SK-N-SH (cell line): ENCODE results near the gene EPB41L4B.

Source experiments
- CTCF ChIP-seq: fragments of 200-600 bp; sonication (generic); IDR thresholded peaks from 2 replicates; pipeline ENCODE4 v1.6.1; 2017; ENCODE audit warnings: antibody characterized with exemption, mild to moderate bottlenecking, moderate library complexity
- EP300 ChIP-seq, 2 experiments: IDR thresholded peaks; 2 replicates each; pipeline versions ENCODE4 v1.4.0 to v1.6.1; 2012; ENCODE audit warnings: borderline replicate concordance in 1 of 2, low read depth in 1 of 2, low read length in 1 of 2
- RCOR1 ChIP-seq: fragments of 150-350 bp; IDR thresholded peaks from 2 replicates; pipeline ENCODE4 v1.6.1; 2017; ENCODE audit warnings: antibody characterized with exemption, low read length
- REST ChIP-seq: IDR thresholded peaks from 2 replicates; pipeline ENCODE4 v1.6.1; 2012; ENCODE audit warnings: mild to moderate bottlenecking, low read depth, low read length, moderate library complexity
- SMC3 ChIP-seq: IDR thresholded peaks from 2 replicates; pipeline ENCODE4 v1.6.1; 2012; ENCODE audit warnings: low read depth, low read length, improper control_type of control experiment

GRCh38 chr9:109186857-109187520 lies 133.9 kb downstream of the EPB41L4B start:
- no peak for TF ChIP-seq REST
- TF ChIP-seq CTCF = no peak
- TF ChIP-seq EP300 (IDR thresholded peaks at IDR 0.05; ENCODE audit: borderline replicate concordance in 1 of 2, low read depth in 1 of 2, low read length in 1 of 2) = no peak
- no peak for TF ChIP-seq SMC3
- no peak for TF ChIP-seq RCOR1
